Activated naive CD8-positive, alpha-beta T cell (primary cell): ENCODE data around the gene STAT4.

Source experiments
- H3K27ac Mint-ChIP-seq: one replicate; pipeline ENCODE4 v1.8.0; 2021; ENCODE audit warnings: mixed read lengths
- H3K27me3 Mint-ChIP-seq: one replicate; pipeline ENCODE4 v1.8.0; 2021; ENCODE audit warnings: mixed read lengths
- H3K36me3 Mint-ChIP-seq: one replicate; pipeline ENCODE4 v1.8.0; 2021; ENCODE audit warnings: mixed read lengths
- H3K4me1 Mint-ChIP-seq: one replicate; pipeline ENCODE4 v1.8.0; 2021; ENCODE audit warnings: low read depth, mixed read lengths
- H3K4me3 Mint-ChIP-seq: one replicate; pipeline ENCODE4 v1.8.0; 2021; ENCODE audit warnings: mild to moderate bottlenecking, mixed read lengths
- H3K9me3 Mint-ChIP-seq: one replicate; pipeline ENCODE4 v1.8.0; 2021; ENCODE audit warnings: low read depth, mixed read lengths

Gene STAT4

GRCh38 chr2:190986221-190986953 lies 164.4 kb downstream of the STAT4 start:
- Mint-ChIP-seq H3K27ac (peak overlapping the region; percentile 80), H3K36me3 (peaks cover 24% of the 10 kb centered on the region), H3K4me3 (no peak overlapping the region), H3K27me3 (no peaks in the 10 kb centered on the region), H3K4me1 (peaks cover 69% of the 10 kb centered on the region), H3K9me3 (no peaks in the 10 kb centered on the region)

GRCh38 chr2:190984595-190984994 lies 166.2 kb downstream of the STAT4 start:
- Mint-ChIP-seq H3K27ac (peak overlapping the region; percentile 67), H3K36me3 (peaks cover 32% of the 10 kb centered on the region), H3K27me3 (no peaks in the 10 kb centered on the region), H3K4me1 (peaks cover 77% of the 10 kb centered on the region), H3K4me3 (peak overlapping the region; percentile 1), H3K9me3 (no peaks in the 10 kb centered on the region)

- H3K36me3 Mint-ChIP-seq = peaks cover 34% of the 10 kb centered on the region
- no peak overlapping the region for H3K4me3 Mint-ChIP-seq
- H3K9me3 Mint-ChIP-seq = no peaks in the 10 kb centered on the region
- H3K27ac Mint-ChIP-seq = peak overlapping the region; percentile 94
- H3K4me1 Mint-ChIP-seq = peaks cover 78% of the 10 kb centered on the region
- no peaks in the 10 kb centered on the region for H3K27me3 Mint-ChIP-seq
These were observed 168.3 kb downstream of the STAT4 start for GRCh38 chr2:190982262-190983034.

- peaks cover 35% of the 10 kb centered on the region for H3K36me3 Mint-ChIP-seq
- no peak overlapping the region for H3K4me3 Mint-ChIP-seq
- peak overlapping the region; percentile 94 for H3K27ac Mint-ChIP-seq
- H3K9me3 Mint-ChIP-seq = no peaks in the 10 kb centered on the region
- H3K27me3 Mint-ChIP-seq = no peaks in the 10 kb centered on the region
- H3K4me1 Mint-ChIP-seq = peaks cover 76% of the 10 kb centered on the region
These were observed 169.1 kb downstream of the STAT4 start for GRCh38 chr2:190981733-190982132.

GRCh38 chr2:190981333-190981732 lies 169.5 kb downstream of the STAT4 start:
- H3K36me3 Mint-ChIP-seq = peaks cover 35% of the 10 kb centered on the region
- H3K9me3 Mint-ChIP-seq = no peaks in the 10 kb centered on the region
- peak overlapping the region; percentile 94 for H3K27ac Mint-ChIP-seq
- no peaks in the 10 kb centered on the region for H3K27me3 Mint-ChIP-seq
- H3K4me3 Mint-ChIP-seq = no peak overlapping the region
- peaks cover 79% of the 10 kb centered on the region for H3K4me1 Mint-ChIP-seq

- H3K9me3 Mint-ChIP-seq = no peaks in the 10 kb centered on the region
- H3K27me3 Mint-ChIP-seq = no peaks in the 10 kb centered on the region
- peaks cover 35% of the 10 kb centered on the region for H3K36me3 Mint-ChIP-seq
- peak overlapping the region; percentile 94 for H3K27ac Mint-ChIP-seq
- peak overlapping the region; percentile 55 for H3K4me3 Mint-ChIP-seq
- peaks cover 74% of the 10 kb centered on the region for H3K4me1 Mint-ChIP-seq
These were observed 170.1 kb downstream of the STAT4 start for GRCh38 chr2:190980630-190981209.

- Mint-ChIP-seq H3K9me3 (no peaks in the 10 kb centered on the region), H3K4me3 (no peak overlapping the region), H3K4me1 (peaks cover 71% of the 10 kb centered on the region), H3K36me3 (peaks cover 32% of the 10 kb centered on the region), H3K27ac (peak overlapping the region; percentile 94), H3K27me3 (no peaks in the 10 kb centered on the region)
These were observed 170.7 kb downstream of the STAT4 start for GRCh38 chr2:190979906-190980629.
